Right cardiac atrium (tissue), 5 donors: ENCODE measurements around the gene ALKBH4. TPM values are rescaled to one million over a fixed set of nuclear protein-coding genes. Genes with fewer than 3 reads are reported as not detected.

ENCODE experiments used
- ATAC-seq, 2 donors: fragments of 200-7000 bp; cut with Tn5 transposase; one replicate each; pipeline versions ENCODE4 v1.8.0 to v1.9.1; 2020; ENCODE audit warnings: moderate library complexity in 2 of 2, mild to moderate bottlenecking in 1 of 2
- DNase-seq, 3 donors: peaks; one replicate each; pipeline ENCODE4 v3.0.0-alpha.2; 2020
- H3K27ac ChIP-seq: one replicate; pipeline ENCODE4 v1.5.1; 2013; ENCODE audit warnings: mild to moderate bottlenecking, low read length, control low read depth, moderate library complexity
- H3K27me3 ChIP-seq: one replicate; pipeline ENCODE4 v1.6.1; 2013; ENCODE audit not compliant: control insufficient read depth, insufficient read depth
- H3K4me1 ChIP-seq: one replicate; pipeline ENCODE4 v1.6.1; 2013; ENCODE audit warnings: low read length; ENCODE audit not compliant: control insufficient read depth, insufficient read depth
- H3K4me3 ChIP-seq: one replicate; pipeline ENCODE4 v1.5.1; 2013; ENCODE audit warnings: low read length, control low read depth
- H3K9me3 ChIP-seq: one replicate; pipeline ENCODE4 v1.6.1; 2013; ENCODE audit warnings: low read length; ENCODE audit not compliant: control insufficient read depth
- WGBS: extraction: QIAGEN DNeasy Blood & Tissue Kit; methylation state at CpG from one replicate; pipeline ENCODE4 v1.1.7; 2013; 5-methylcytosine and 5-hydroxymethylcytosine counted together
- intact Hi-C, 4 donors: fragments of 100-400 bp; cut with DNase I; formaldehyde crosslinking; loops; one replicate each; pipeline versions ENCODE4 v1.11.0 to v1.14.0; 2022 to 2023
- microRNA-seq, 2 donors: library from miRNA; unstranded; fragments of <30 nt; microRNA quantifications; one replicate each; pipeline ENCODE4 v1.2.0, GENCODE V29; 2020 to 2021
- polyA plus RNA-seq: library from polyadenylated mRNA; stranded (reverse); fragments of 200-250 nt; gene quantifications from one replicate; pipeline ENCODE4 v1.2.3, GENCODE V29; 2013
- total RNA-seq, 4 donors: library from RNA; stranded (reverse); fragmentation: NEBNext Ultra II Directional; extraction: Animal tissue kit (Norgen Biotek cat#: 25700); gene quantifications; one replicate each; pipeline ENCODE4 v1.2.1, GENCODE V29; 2021
- donor health status: healthy with polysubstance abuse.
- donor health status: DM: no; HTN: yes; CAD: no.
- donor health status: DM: no; HTN: no; CAD: no.
- donor health status: DM: no; HTN: yes; CAD: no; lungs with severe emphysema.
- donor health status: DM: yes; HTN: yes; CAD: no.

Gene ALKBH4
- total and polyA plus RNA-seq, 5 donors = 7.3 to 9.2 (median 7.9) TPM

DNA sequence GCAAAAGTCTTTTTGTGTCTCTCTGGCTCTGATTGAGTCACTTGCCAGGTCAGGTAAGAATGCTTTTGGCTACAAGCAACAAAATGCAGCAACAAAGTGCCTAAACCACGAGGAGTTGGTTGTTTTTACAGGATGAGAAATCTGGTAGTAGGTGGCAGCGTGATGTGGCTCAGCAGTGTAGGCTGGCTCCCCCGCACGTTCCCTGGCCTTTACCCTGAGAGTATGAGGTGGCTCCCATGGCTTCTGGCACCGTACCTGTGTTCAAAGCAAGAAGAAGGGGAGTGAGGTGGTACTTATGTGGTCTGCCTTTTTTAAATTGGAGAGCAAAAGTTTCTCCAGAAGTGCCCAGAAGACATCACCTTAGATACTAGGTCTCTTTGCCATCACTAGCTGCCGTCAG, 56.8 kb downstream of the ALKBH4 start:
- H3K27me3 ChIP-seq = no peaks in the 10 kb centered on the region
- DNase-seq = no peak
- H3K4me1 ChIP-seq = no peaks in the 10 kb centered on the region
- WGBS = 95% methylated on average over 6 of the region's 6 CpGs
- intact Hi-C loops = no loop called here
- H3K27ac ChIP-seq = no peak overlapping the region
- no peak for ATAC-seq
- H3K9me3 ChIP-seq = peaks cover 1% of the 10 kb centered on the region
- H3K4me3 ChIP-seq = no peak overlapping the region

Small RNA genes within 50 kb of the gene (microRNA-seq; reads per million reads assigned to microRNA genes)
- gene MIR4467 (0 reads per million in 2 donors), gene MIR5090 (0.54 to 2.1 reads per million in 2 donors)

Other genes with a start within 250 kb of the ALKBH4 start
- gene SH2B2, start 178.0 kb downstream of the ALKBH4 start, total RNA-seq = 1 to 10 TPM in 2 of 4 donors, under 1 TPM in 2; 0.49 to 2.8 (median 1.2) TPM
- 0.84 TPM for gene SH2B2, start 178.0 kb downstream of the ALKBH4 start, polyA plus RNA-seq
- not detected for gene SPDYE6, start 108.4 kb downstream of the ALKBH4 start, total RNA-seq
- 0.18 TPM for gene SPDYE6, start 108.4 kb downstream of the ALKBH4 start, polyA plus RNA-seq
- 10 to 100 TPM; 14.6 to 20.5 (median 15.3) TPM for gene PRKRIP1, start 68.5 kb downstream of the ALKBH4 start, total RNA-seq
- 17.7 TPM for gene PRKRIP1, start 68.5 kb downstream of the ALKBH4 start, polyA plus RNA-seq
- 1 to 10 TPM; 3.6 to 7.4 (median 4.8) TPM for gene ORAI2, start 31.3 kb downstream of the ALKBH4 start, total RNA-seq
- gene ORAI2, start 31.3 kb downstream of the ALKBH4 start, polyA plus RNA-seq = 2.9 TPM
- gene LRWD1, start 121 bp upstream of the ALKBH4 start, total RNA-seq = 10 to 100 TPM in 3 of 4 donors, 1 to 10 TPM in 1; 9.7 to 14.2 (median 11.0) TPM
- gene LRWD1, start 121 bp upstream of the ALKBH4 start, polyA plus RNA-seq = 8.5 TPM
- gene POLR2J, start 14.1 kb upstream of the ALKBH4 start, total RNA-seq = 10 to 100 TPM; 51.0 to 63.0 (median 58.8) TPM
- 176 TPM for gene POLR2J, start 14.1 kb upstream of the ALKBH4 start, polyA plus RNA-seq
- 10 to 100 TPM in 2 of 4 donors, 1 to 10 TPM in 2; 3.8 to 12.8 (median 9.4) TPM for gene RASA4B, start 52.9 kb upstream of the ALKBH4 start, total RNA-seq
- 5.8 TPM for gene RASA4B, start 52.9 kb upstream of the ALKBH4 start, polyA plus RNA-seq
- 1 to 10 TPM; 3.4 to 8.3 (median 7.2) TPM for gene UPK3BL2, start 78.8 kb upstream of the ALKBH4 start, total RNA-seq
- 2.7 TPM for gene UPK3BL2, start 78.8 kb upstream of the ALKBH4 start, polyA plus RNA-seq
- not detected for gene SPDYE2, start 86.4 kb upstream of the ALKBH4 start, total RNA-seq
- gene SPDYE2, start 86.4 kb upstream of the ALKBH4 start, polyA plus RNA-seq = 0.09 TPM
- gene POLR2J3, start 107.7 kb upstream of the ALKBH4 start, total RNA-seq = 10 to 100 TPM; 10.2 to 17.3 (median 12.3) TPM
- 54.8 TPM for gene POLR2J3, start 107.7 kb upstream of the ALKBH4 start, polyA plus RNA-seq
- gene RASA4, start 151.9 kb upstream of the ALKBH4 start, total RNA-seq = 10 to 100 TPM; 10.5 to 27.2 (median 22.7) TPM
- 14.2 TPM for gene RASA4, start 151.9 kb upstream of the ALKBH4 start, polyA plus RNA-seq
- gene UPK3BL1, start 177.9 kb upstream of the ALKBH4 start, total RNA-seq = 10 to 100 TPM in 2 of 4 donors, 1 to 10 TPM in 2; 5.1 to 22.6 (median 9.9) TPM
- gene UPK3BL1, start 177.9 kb upstream of the ALKBH4 start, polyA plus RNA-seq = 24.2 TPM
- gene SPDYE2B, start 185.5 kb upstream of the ALKBH4 start, total RNA-seq = not detected
- not detected for gene SPDYE2B, start 185.5 kb upstream of the ALKBH4 start, polyA plus RNA-seq
- gene POLR2J2, start 206.8 kb upstream of the ALKBH4 start, total RNA-seq = 1 to 10 TPM; 3.5 to 5.1 (median 4.1) TPM
- gene POLR2J2, start 206.8 kb upstream of the ALKBH4 start, polyA plus RNA-seq = 2.8 TPM